ENCODE measurements around the gene EPHA2. TPM values are rescaled to one million over a fixed set of nuclear protein-coding genes. Genes with fewer than 3 reads are reported as not detected.

The EPHA2 gene
- total and polyA plus RNA-seq, 2 donors (not counting 1 experiment from before 2014, with no cell fraction given) = 9.8 to 24.6 TPM

- Histone ChIP-seq H3K36me3 (ENCODE audit: control insufficient read depth, insufficient read depth, low read length) (peaks cover 2% of the 10 kb centered on the region), H3K27me3 (ENCODE audit: control insufficient read depth, insufficient read depth, low read length) (no peaks in the 10 kb centered on the region), H3K9ac (ENCODE audit: insufficient read depth, low read length) (no peak overlapping the region), H3K4me3 (replicated peaks in 1 of 4; ENCODE audit: control extremely low read depth in 1 of 4, insufficient read depth in 1 of 4, low read depth in 3 of 4, low read length in 4 of 4) (no peak overlapping the region), H3K4me1 (ENCODE audit: control insufficient read depth, extremely low read depth, insufficient read depth, low read length) (peaks cover 4% of the 10 kb centered on the region), H3K27ac (ENCODE audit: insufficient read depth, low read length) (no peak overlapping the region), H4K20me1 (ENCODE audit: control insufficient read depth, extremely low read depth, insufficient read depth, low read length) (no peaks in the 10 kb centered on the region), H3K4me2 (ENCODE audit: extremely low read depth, insufficient read depth, low read length) (no peak overlapping the region), H2AFZ (ENCODE audit: low read length) (no peak overlapping the region), H3K79me2 (ENCODE audit: control insufficient read depth, insufficient read depth, low read length) (no peaks in the 10 kb centered on the region), H3K9me3 (ENCODE audit: control insufficient read depth, insufficient read depth, low read depth, low read length) (no peaks in the 10 kb centered on the region)
- no peak for DNase-seq (ENCODE audit: low read depth in 2 of 2)
- TF ChIP-seq EZH2 (IDR thresholded peaks at IDR 0.05; ENCODE audit: low read length, missing control alignments) = no peak
- TF ChIP-seq, protein P1, sequence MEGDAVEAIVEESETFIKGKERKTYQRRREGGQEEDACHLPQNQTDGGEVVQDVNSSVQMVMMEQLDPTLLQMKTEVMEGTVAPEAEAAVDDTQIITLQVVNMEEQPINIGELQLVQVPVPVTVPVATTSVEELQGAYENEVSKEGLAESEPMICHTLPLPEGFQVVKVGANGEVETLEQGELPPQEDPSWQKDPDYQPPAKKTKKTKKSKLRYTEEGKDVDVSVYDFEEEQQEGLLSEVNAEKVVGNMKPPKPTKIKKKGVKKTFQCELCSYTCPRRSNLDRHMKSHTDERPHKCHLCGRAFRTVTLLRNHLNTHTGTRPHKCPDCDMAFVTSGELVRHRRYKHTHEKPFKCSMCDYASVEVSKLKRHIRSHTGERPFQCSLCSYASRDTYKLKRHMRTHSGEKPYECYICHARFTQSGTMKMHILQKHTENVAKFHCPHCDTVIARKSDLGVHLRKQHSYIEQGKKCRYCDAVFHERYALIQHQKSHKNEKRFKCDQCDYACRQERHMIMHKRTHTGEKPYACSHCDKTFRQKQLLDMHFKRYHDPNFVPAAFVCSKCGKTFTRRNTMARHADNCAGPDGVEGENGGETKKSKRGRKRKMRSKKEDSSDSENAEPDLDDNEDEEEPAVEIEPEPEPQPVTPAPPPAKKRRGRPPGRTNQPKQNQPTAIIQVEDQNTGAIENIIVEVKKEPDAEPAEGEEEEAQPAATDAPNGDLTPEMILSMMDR (conservative IDR thresholded peaks at IDR 0.05 in 1 of 2, IDR thresholded peaks at IDR 0.05 in 1 of 2; ENCODE audit: low read depth in 1 of 2, low read length in 2 of 2) = no peak
Measured at GRCh38 chr1:16118706-16119105, 37.2 kb downstream of the EPHA2 start.

DNA sequence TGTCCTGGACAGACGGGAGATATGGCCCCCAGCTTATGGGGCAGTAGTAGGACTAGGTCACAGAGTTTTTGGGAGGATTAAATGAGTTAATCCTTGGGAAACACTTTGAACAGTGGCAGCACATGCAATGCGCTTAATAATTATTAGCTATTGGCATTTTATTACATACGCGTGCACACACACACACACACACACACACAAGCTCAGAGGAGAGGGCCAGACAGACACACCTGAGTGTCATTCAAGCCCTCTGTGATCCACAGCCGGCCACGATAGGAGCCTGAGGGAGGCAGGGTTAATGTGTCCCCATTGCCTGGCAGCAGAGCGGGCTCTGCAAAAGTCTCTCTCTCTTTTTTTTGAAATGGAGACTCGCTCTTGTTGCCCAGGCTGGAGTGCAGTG, 37.9 kb downstream of the EPHA2 start:
- Histone ChIP-seq H3K4me3 (replicated peaks in 1 of 4; ENCODE audit: control extremely low read depth in 1 of 4, insufficient read depth in 1 of 4, low read depth in 3 of 4, low read length in 4 of 4) (no peak overlapping the region), H3K9ac (ENCODE audit: insufficient read depth, low read length) (no peak overlapping the region), H3K4me2 (ENCODE audit: extremely low read depth, insufficient read depth, low read length) (no peak overlapping the region), H4K20me1 (ENCODE audit: control insufficient read depth, extremely low read depth, insufficient read depth, low read length) (no peaks in the 10 kb centered on the region), H3K27ac (ENCODE audit: insufficient read depth, low read length) (no peak overlapping the region), H3K9me3 (ENCODE audit: control insufficient read depth, insufficient read depth, low read depth, low read length) (no peaks in the 10 kb centered on the region), H3K79me2 (ENCODE audit: control insufficient read depth, insufficient read depth, low read length) (no peaks in the 10 kb centered on the region), H3K36me3 (ENCODE audit: control insufficient read depth, insufficient read depth, low read length) (peaks cover 2% of the 10 kb centered on the region), H2AFZ (ENCODE audit: low read length) (no peak overlapping the region), H3K27me3 (ENCODE audit: control insufficient read depth, insufficient read depth, low read length) (no peaks in the 10 kb centered on the region), H3K4me1 (ENCODE audit: control insufficient read depth, extremely low read depth, insufficient read depth, low read length) (peaks cover 4% of the 10 kb centered on the region)
- no peak for TF ChIP-seq EZH2 (IDR thresholded peaks at IDR 0.05; ENCODE audit: low read length, missing control alignments)
- TF ChIP-seq, protein P1 (conservative IDR thresholded peaks at IDR 0.05 in 1 of 2, IDR thresholded peaks at IDR 0.05 in 1 of 2; ENCODE audit: low read depth in 1 of 2, low read length in 2 of 2) = no peak
- no peak for DNase-seq (ENCODE audit: low read depth in 2 of 2)

GRCh38 chr1:16117369-16117768, 38.5 kb downstream of the EPHA2 start:
- Histone ChIP-seq H3K79me2 (ENCODE audit: control insufficient read depth, insufficient read depth, low read length) (no peaks in the 10 kb centered on the region), H3K4me2 (ENCODE audit: extremely low read depth, insufficient read depth, low read length) (no peak overlapping the region), H3K4me1 (ENCODE audit: control insufficient read depth, extremely low read depth, insufficient read depth, low read length) (peaks cover 2% of the 10 kb centered on the region), H3K4me3 (replicated peaks in 1 of 4; ENCODE audit: control extremely low read depth in 1 of 4, insufficient read depth in 1 of 4, low read depth in 3 of 4, low read length in 4 of 4) (no peak overlapping the region), H3K27ac (ENCODE audit: insufficient read depth, low read length) (no peak overlapping the region), H4K20me1 (ENCODE audit: control insufficient read depth, extremely low read depth, insufficient read depth, low read length) (no peaks in the 10 kb centered on the region), H3K36me3 (ENCODE audit: control insufficient read depth, insufficient read depth, low read length) (peaks cover 2% of the 10 kb centered on the region), H3K9ac (ENCODE audit: insufficient read depth, low read length) (no peak overlapping the region), H3K27me3 (ENCODE audit: control insufficient read depth, insufficient read depth, low read length) (no peaks in the 10 kb centered on the region), H3K9me3 (ENCODE audit: control insufficient read depth, insufficient read depth, low read depth, low read length) (no peaks in the 10 kb centered on the region), H2AFZ (ENCODE audit: low read length) (no peak overlapping the region)
- no peak for TF ChIP-seq EZH2 (IDR thresholded peaks at IDR 0.05; ENCODE audit: low read length, missing control alignments)
- TF ChIP-seq, protein P1 (conservative IDR thresholded peaks at IDR 0.05 in 1 of 2, IDR thresholded peaks at IDR 0.05 in 1 of 2; ENCODE audit: low read depth in 1 of 2, low read length in 2 of 2) = no peak
- DNase-seq (ENCODE audit: low read depth in 2 of 2) = peak in 1 of 2 donors; percentile 78

Data from fibroblast of lung (primary cell).